Measurements from ENCODE around the gene ENTPD7.
"Not testable (repeated sequence)": the region's sequence is repeated elsewhere in the genome, so short reads cannot be mapped to it uniquely, and the experiment has no call there.

Gene ENTPD7

GRCh38 chr10:99621454-99622251 is 37.7 kb upstream of the ENTPD7 start:
- H3K27me3 ChIP-seq: no peaks in the 10 kb centered on the region
- peak overlapping the region; percentile 74 to 92 for H3K4me3 ChIP-seq (ENCODE audit: low read depth in 1 of 2, low read length in 1 of 2)
- no peaks in the 10 kb centered on the region for H3K36me3 ChIP-seq
- no peak for TF ChIP-seq CTCF (IDR thresholded peaks at IDR 0.05)
- peak overlapping the region; percentile 97 for H3K27ac ChIP-seq
- peaks cover 34 to 44% of the 10 kb centered on the region in 2 experiments for H3K4me1 ChIP-seq (ENCODE audit: control insufficient read depth in 1 of 2, insufficient read depth in 1 of 2, low read depth in 1 of 2, low read length in 1 of 2)
- no peaks in the 10 kb centered on the region for H3K9me3 ChIP-seq

- TF ChIP-seq CTCF (IDR thresholded peaks at IDR 0.05): no peak
- H3K27ac ChIP-seq: peak overlapping the region; percentile 37
- peaks cover 14 to 21% of the 10 kb centered on the region in 2 experiments for H3K4me1 ChIP-seq (ENCODE audit: control insufficient read depth in 1 of 2, insufficient read depth in 1 of 2, low read depth in 1 of 2, low read length in 1 of 2)
- no peaks in the 10 kb centered on the region for H3K9me3 ChIP-seq
- no peaks in the 10 kb centered on the region for H3K36me3 ChIP-seq
- H3K4me3 ChIP-seq (ENCODE audit: low read depth in 1 of 2, low read length in 1 of 2): no peak overlapping the region
- H3K27me3 ChIP-seq: no peaks in the 10 kb centered on the region
Measured at GRCh38 chr10:99623919-99624318, 35.4 kb upstream of the ENTPD7 start.

- not testable (repeated sequence) for H3K27ac ChIP-seq; H3K4me3 ChIP-seq (ENCODE audit: low read depth in 1 of 2, low read length in 1 of 2); H3K27me3 ChIP-seq; H3K9me3 ChIP-seq; H3K36me3 ChIP-seq
- H3K4me1 ChIP-seq (ENCODE audit: control insufficient read depth in 1 of 2, insufficient read depth in 1 of 2, low read depth in 1 of 2, low read length in 1 of 2): peaks cover 6 to 12% of the 10 kb centered on the region in 2 experiments
Measured at GRCh38 chr10:99625124-99625523, 34.2 kb upstream of the ENTPD7 start.

GRCh38 chr10:99628923-99629624 is 30.2 kb upstream of the ENTPD7 start:
- no peak overlapping the region for H3K4me3 ChIP-seq (ENCODE audit: low read depth in 1 of 2, low read length in 1 of 2)
- no peak for TF ChIP-seq CTCF (IDR thresholded peaks at IDR 0.05)
- H3K27me3 ChIP-seq: no peaks in the 10 kb centered on the region
- H3K27ac ChIP-seq: no peak overlapping the region
- H3K36me3 ChIP-seq: no peaks in the 10 kb centered on the region
- H3K4me1 ChIP-seq (ENCODE audit: control insufficient read depth in 1 of 2, insufficient read depth in 1 of 2, low read depth in 1 of 2, low read length in 1 of 2): peaks cover 10 to 11% of the 10 kb centered on the region in 2 experiments
- H3K9me3 ChIP-seq: no peaks in the 10 kb centered on the region

GRCh38 chr10:99629625-99629978 is 29.7 kb upstream of the ENTPD7 start:
- no peak overlapping the region for H3K4me3 ChIP-seq (ENCODE audit: low read depth in 1 of 2, low read length in 1 of 2)
- TF ChIP-seq CTCF (IDR thresholded peaks at IDR 0.05): no peak
- peaks cover 10 to 11% of the 10 kb centered on the region in 2 experiments for H3K4me1 ChIP-seq (ENCODE audit: control insufficient read depth in 1 of 2, insufficient read depth in 1 of 2, low read depth in 1 of 2, low read length in 1 of 2)
- no peaks in the 10 kb centered on the region for H3K27me3 ChIP-seq
- H3K9me3 ChIP-seq: no peaks in the 10 kb centered on the region
- no peak overlapping the region for H3K27ac ChIP-seq
- no peaks in the 10 kb centered on the region for H3K36me3 ChIP-seq

GRCh38 chr10:99630433-99630832 is 28.9 kb upstream of the ENTPD7 start:
- H3K4me3 ChIP-seq (ENCODE audit: low read depth in 1 of 2, low read length in 1 of 2): no peak overlapping the region
- H3K36me3 ChIP-seq: no peaks in the 10 kb centered on the region
- H3K4me1 ChIP-seq (ENCODE audit: control insufficient read depth in 1 of 2, insufficient read depth in 1 of 2, low read depth in 1 of 2, low read length in 1 of 2): peaks cover 10 to 11% of the 10 kb centered on the region in 2 experiments
- H3K27ac ChIP-seq: no peak overlapping the region
- no peaks in the 10 kb centered on the region for H3K9me3 ChIP-seq
- TF ChIP-seq CTCF (IDR thresholded peaks at IDR 0.05): no peak
- no peaks in the 10 kb centered on the region for H3K27me3 ChIP-seq
